8988T (cell line): ENCODE results near the gene NRF1.

ENCODE experiments used
- DNase-seq: peaks from one replicate; pipeline ENCODE4 v3.0.0; 2011

The NRF1 gene

DNA sequence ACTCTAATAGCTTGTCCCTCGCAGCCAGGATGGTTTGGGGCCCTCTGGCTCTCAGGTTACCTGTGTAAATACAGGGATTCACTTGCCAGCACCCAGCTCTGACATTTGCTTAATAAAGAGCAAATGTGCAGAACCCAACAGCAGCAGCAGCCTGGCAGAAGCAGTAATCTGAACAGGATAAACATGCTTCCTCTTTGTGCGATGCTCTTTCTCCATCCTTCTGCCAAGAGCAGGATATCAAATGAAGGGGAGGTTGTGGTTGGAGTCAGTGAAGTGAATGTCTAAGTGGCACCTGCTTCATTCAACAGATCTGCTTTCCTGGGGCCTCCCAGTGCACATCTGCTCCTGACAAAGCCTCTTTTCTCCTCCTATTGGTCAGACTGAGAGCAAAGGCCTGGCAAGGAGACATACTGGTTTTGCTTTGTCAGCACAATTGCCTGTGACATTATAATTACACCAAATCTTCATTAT, 130.3 kb downstream of the NRF1 start:
- no peak for DNase-seq

DNA sequence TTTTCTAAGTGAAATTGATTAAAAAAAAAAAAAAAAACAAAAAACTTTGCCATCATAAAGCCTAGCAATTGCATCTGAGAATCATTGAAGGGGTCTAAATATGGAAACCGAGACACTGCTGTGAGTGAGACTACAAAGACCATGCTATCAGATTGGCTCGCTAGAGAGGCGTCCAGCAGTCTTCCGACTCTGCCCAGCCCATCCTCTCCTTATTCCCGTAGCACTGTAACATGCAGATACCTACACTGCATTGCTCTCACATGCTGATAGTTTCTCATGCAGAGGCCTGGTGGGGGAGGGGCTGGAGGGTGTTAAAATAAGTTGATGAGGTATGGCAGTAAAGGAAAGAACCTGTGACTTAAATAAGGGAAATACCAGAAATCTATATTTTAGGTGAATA, 130.7 kb downstream of the NRF1 start:
- no peak for DNase-seq

DNA sequence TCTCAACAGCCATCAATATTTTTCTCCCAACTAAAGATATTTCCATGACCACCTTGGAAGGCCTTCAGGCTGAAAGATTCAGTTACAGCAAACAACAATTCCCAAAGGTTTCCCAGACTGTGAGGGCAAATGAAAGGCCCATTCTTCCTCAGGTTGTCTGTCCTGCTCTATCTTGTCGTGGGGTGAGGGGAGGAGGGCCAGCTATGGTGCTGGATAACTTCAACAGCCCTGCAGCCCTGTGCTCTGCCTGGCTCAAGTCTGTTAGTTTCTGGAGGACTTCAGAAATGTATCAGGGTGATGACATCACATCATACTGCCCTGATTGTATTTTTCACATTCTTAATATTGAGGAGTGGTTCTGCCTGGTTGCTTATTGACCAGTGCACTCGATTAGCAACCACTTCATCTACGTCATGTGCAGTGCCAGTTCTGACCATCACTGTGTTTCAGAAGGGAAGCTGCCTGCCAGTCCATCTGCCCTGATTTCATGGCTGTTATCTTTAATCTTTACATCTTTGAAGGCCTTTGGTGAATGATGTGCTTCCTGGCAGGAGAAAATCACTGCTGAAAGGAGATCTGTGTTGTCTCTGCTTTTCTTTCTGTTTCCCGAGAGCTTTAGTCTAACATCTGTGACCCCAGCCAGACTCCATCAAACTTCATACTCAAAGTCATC, 135.5 kb downstream of the NRF1 start:
- no peak for DNase-seq

DNA sequence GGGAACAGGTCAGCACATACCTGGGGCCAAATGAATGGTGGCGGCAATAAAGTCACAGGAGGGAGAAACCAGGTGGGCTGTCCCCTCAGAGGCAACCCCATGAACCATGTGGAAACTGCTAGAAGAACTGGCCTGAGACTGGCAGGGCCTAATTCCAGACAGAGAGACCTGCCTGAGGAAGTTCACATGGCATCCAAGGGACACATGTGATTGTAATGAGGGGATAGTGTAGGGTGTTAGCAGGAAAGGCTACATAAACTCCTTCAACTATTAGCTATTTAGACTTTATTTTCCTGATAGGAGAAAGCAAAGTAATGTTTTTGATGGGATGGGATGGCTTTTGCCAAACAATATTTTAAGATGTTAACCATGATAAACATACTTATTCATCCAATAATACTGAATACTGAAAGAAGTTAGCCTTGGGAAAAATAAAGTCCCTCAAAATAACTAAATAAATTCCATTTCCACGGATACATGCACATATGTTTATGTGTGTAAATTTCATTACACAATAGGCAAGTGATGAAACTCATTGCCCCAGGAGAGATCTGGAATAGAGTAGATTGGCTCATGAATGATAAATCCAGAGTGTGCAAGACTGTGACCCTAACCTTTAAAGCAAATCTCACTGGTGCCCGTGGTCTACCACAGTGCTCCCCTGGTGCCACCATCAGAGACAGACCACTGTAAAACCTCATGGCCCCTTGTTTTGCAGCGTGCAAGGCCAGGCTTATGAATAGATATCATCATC, 137.0 kb downstream of the NRF1 start:
- no peak for DNase-seq

- no peak for DNase-seq
Observed at GRCh38 chr7:129750091-129750490, 138.6 kb downstream of the NRF1 start.

DNA sequence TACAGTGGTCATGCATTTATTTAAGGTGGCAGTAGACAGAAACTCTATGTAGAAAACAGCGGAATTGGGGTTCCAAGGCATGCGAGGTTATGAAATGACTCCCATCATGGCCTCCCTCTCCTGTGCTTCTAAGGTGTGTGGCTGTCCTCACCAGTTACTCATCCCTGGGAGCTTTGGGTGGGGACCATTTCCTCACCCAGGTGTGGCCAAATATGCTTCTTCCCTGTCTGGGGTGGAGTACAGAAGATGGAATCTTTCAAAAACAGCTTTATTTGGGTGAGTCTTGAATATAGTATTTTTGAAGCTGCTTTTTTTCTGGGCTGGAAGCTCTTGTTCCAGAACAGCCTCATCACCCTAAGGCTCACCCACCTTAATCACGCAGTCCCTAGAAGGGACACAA, 139.0 kb downstream of the NRF1 start:
- DNase-seq: no peak

- DNase-seq: no peak
Observed at GRCh38 chr7:129751916-129752315, 140.4 kb downstream of the NRF1 start.

DNA sequence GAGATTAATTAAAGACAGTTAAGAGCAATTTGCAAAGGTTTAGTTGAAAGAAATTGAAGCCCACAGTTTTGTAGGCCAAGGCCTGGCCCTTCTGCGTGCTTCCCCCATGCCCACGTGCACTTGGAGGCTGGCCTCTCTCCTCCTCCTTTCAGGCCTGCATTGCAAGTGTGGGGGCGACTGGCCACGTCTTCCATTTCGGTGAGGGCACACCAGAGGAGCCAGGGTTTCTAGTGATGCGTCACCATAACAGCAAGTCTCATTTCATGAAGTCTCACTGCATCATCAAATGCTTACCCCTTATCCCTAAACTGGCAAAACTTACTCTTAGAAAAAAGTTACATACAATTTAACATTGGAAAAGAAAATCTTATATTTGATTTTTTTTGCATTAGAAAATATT, 141.2 kb downstream of the NRF1 start:
- DNase-seq: no peak

DNA sequence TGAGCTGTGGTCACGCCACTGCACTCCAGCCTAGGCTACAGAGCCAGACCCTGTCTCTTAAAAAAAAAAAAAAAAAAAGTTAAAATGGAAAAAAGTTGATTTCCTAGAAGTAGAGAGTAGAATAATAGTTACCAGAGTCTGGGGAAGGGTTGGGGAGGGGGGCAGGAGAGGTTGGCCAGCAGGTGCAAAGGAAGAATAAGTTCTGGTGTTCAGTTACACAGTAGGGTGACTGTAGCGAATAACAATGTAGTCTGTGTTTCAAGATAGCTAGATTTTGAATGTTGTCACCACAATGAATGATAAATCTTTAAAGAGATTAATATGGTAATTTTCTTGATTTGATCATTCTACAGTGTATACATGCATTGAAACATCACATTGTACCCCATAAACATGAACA, 142.9 kb downstream of the NRF1 start:
- DNase-seq: no peak

DNA sequence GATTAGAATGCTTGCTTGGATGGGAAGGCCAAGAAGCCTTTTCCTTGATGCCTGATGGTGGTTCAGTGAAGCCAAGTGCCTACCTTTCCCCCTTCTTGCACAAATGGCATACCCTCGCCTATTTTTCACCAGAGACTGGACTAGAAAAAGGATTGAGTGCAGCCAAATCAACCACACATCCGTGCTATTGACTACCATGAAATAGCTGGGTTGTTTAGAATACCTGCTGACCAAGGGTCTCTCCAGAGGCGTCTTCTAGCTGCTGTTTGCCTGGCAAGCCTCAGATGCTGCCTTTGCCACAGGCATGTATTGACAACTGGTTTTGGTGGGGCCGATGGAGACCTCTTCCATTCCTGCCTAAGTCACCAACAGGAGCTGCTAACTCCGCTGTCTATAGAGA, 146.5 kb downstream of the NRF1 start:
- DNase-seq: no peak

- no peak for DNase-seq
Observed at GRCh38 chr7:129762387-129762969, 151.0 kb downstream of the NRF1 start.

- DNase-seq: no peak
Observed at GRCh38 chr7:129764247-129765084, 152.9 kb downstream of the NRF1 start.

GRCh38 chr7:129765352-129765751, 153.8 kb downstream of the NRF1 start:
- DNase-seq: no peak

DNA sequence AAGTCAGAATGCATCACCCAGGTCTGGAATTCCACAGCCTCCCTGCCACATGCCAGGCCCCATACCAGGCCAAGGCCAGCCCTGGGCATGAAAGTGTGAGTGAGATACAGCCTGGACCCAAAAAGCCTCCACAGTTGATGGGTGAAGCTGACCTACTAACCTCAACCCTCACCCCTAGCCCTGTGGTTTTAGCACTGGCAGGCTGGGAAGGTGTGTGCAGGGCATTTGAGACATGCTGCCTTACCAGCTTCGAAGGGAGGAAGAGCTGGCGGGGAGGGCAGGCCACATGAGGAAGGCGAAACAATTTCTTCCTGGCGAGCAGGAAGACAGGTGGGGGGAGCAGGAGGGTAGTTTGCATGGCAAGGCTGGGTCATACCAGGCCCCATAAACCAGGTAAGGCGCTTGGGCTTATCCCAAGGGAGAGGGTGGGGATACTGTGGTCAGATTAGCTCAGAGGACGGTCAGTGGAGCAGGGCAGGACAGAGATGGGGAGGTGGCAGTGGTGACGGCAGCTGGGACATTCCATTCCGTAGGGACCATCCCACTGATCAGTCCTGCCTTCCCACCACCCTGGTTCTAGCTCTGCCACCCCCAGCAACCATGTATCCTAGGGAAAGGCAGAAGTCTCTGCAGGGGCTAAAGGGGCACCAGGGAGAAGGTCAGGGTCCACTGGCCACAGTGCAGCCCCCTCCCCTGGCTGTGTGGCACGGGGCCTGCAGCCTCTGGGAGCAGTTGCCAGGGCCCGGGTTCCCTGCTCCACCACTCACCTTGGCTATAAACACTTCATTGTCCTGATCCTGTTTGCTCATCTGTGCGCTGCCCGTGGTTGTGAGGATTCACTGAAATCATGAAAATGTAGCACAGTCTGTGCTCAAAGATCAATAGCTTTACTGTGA, 155.8 kb downstream of the NRF1 start:
- DNase-seq: no peak

- no peak for DNase-seq
Observed at GRCh38 chr7:129768614-129769399, 157.3 kb downstream of the NRF1 start.

- DNase-seq: no peak
Observed at GRCh38 chr7:129769400-129769774, 157.9 kb downstream of the NRF1 start.

DNA sequence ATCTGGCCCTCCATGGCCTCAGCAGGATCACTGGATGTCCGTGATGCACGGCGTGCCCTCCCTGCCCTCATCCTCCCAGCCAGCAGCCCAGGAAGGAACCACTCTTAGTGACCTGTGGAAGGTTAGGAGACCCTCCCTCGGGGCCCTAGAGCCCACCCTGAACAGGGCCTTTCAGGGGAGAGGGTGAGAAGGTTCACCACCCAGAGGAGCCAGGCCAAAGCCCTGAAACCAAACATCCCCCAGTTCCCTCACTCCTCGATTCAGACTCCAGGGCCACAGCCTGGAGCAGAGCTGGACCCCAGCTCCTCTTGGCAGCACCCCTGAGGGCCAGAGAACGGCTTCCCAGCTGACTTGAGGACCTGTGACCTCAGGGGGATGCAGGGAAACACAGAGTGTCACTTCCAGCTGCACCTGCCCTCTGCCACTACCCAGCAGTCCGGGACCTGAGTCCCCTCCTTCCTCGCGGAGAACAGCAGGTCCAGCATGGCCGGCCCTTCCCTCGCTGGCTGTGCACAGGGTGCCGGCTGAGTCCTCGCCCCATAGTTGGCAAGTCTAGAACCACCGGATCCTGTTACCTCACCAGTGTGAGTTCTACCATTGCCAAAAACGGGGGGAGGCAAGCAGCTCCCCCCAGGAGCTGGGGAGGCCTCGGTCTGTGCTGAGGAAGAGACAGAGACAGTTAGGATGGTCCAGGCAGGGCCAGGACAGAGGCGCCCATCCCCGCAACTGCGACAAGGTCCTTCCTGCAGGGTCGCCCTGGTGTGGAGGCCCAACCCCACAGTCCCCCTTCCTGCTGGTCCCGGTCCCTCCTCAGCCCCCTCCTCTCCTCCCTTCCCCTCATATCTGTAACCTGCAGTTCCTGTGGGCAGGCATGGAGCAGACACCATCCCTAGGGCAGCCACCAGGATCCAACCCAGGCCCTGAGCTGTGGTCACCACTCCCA, 158.6 kb downstream of the NRF1 start:
- no peak for DNase-seq

DNA sequence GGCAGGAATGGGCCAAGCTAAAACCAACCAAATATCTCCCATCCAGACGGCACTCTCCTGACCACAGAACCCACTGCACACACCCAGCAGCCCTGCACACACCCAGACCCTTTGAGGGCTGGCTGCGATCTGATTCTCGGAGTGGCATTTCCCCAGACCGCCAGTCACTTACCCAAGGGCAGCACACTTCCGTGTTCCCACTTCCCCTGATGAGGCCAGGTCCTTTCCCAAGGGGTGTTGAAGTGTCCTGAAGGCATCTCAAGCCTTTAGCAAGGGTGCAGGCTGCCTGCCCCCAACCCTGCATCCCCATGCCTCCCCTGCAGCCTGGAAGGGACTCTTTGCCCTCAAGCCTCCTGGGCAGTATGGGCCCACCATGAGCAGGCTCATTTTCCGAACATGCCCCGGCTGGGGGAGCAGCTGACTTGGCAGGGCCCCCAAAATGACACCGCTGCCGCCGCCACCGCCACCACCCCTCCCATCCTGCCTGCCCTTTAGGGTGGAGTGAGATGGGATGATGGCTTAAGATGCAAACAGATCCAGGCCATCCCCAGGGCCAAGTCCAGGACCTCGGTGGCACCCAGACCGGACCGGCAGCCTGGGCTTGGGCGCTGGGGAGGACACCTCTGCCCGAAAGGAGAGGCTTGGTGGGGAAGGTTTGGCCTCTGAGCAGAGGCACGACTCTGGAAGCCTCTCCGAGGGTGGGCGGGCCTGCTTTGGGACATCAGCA, 159.8 kb downstream of the NRF1 start:
- DNase-seq: no peak

DNA sequence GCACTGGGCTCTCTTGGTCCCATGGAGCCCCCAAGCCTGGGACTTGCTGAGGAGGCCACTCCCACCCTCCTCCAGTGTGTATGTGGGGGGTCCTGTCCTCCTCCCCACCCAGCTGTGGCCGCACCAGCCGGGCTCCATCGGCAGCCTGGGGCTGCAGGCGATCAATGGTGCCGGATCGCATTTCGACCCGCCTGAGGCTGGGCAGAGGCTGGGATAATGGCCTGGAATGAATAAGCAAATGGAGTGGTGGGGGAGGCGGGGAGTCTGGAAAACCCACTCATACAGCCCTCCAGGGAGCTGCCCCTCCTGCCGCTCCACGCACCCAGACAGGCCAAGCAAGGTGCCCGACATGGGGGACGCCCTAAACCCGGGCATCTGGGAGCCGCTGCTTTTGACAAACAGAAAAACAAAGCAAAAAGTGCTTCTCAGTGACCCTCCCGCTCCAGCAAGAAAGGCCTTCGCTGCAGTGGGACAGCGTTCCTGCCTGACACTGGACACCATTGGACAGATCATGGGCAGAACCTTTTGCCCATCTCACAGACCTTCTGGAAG, 160.5 kb downstream of the NRF1 start:
- DNase-seq: no peak
